ENCODE data around the gene NCS1.

DNA sequence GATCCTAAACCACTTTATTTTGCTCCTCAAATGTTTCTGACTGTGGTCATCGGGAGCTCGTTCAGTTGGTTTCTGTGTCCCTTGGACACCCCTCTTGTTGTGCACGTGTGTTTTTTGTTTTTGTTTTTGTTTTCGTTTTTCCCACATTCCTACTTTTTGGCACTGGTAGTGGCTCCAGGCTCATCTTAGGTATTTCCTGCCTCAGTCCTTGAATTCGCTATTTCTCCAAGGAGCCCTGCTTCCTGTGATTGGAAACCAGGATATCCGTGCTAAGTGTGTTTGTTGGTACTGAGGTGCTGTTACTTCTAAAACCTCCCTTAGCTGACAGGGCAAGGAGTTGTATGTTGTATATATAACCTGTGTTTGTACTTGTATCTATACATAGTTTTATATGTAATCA is 99.3 kb downstream of the NCS1 start:
- TF ChIP-seq, protein P1, sequence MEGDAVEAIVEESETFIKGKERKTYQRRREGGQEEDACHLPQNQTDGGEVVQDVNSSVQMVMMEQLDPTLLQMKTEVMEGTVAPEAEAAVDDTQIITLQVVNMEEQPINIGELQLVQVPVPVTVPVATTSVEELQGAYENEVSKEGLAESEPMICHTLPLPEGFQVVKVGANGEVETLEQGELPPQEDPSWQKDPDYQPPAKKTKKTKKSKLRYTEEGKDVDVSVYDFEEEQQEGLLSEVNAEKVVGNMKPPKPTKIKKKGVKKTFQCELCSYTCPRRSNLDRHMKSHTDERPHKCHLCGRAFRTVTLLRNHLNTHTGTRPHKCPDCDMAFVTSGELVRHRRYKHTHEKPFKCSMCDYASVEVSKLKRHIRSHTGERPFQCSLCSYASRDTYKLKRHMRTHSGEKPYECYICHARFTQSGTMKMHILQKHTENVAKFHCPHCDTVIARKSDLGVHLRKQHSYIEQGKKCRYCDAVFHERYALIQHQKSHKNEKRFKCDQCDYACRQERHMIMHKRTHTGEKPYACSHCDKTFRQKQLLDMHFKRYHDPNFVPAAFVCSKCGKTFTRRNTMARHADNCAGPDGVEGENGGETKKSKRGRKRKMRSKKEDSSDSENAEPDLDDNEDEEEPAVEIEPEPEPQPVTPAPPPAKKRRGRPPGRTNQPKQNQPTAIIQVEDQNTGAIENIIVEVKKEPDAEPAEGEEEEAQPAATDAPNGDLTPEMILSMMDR (tag by site-specific recombination; IDR thresholded peaks at IDR 0.05) = no peak
- TF ChIP-seq BCL11A (tag by site-specific recombination; IDR thresholded peaks at IDR 0.05; ENCODE audit: low read depth) (no peak), ZNF121 (tag by site-specific recombination; IDR thresholded peaks at IDR 0.05) (no peak), ZNF266 (tag by site-specific recombination; IDR thresholded peaks at IDR 0.05; ENCODE audit: low read depth) (no peak), ZNF140 (tag by site-specific recombination; IDR thresholded peaks at IDR 0.05) (no peak), ZNF501 (tag by site-specific recombination; IDR thresholded peaks at IDR 0.05) (no peak), ZNF585B (tag by site-specific recombination; IDR thresholded peaks at IDR 0.05) (no peak), ZBTB1 (tag by site-specific recombination; IDR thresholded peaks at IDR 0.05) (no peak)
- TF ChIP-seq, protein P2, sequence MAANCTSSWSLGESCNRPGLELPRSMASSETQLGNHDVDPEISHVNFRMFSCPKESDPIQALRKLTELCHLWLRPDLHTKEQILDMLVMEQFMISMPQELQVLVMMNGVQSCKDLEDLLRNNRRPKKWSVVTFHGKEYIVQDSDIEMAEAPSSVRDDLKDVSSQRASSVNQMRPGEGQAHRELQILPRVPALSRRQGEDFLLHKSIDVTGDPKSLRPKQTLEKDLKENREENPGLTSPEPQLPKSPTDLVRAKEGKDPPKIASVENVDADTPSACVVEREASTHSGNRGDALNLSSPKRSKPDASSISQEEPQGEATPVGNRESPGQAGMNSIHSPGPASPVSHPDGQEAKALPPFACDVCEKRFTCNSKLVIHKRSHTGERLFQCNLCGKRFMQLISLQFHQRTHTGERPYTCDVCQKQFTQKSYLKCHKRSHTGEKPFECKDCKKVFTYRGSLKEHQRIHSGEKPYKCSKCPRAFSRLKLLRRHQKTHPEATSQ (tag by site-specific recombination; IDR thresholded peaks at IDR 0.05) = no peak
- TF ChIP-seq, protein P3, sequence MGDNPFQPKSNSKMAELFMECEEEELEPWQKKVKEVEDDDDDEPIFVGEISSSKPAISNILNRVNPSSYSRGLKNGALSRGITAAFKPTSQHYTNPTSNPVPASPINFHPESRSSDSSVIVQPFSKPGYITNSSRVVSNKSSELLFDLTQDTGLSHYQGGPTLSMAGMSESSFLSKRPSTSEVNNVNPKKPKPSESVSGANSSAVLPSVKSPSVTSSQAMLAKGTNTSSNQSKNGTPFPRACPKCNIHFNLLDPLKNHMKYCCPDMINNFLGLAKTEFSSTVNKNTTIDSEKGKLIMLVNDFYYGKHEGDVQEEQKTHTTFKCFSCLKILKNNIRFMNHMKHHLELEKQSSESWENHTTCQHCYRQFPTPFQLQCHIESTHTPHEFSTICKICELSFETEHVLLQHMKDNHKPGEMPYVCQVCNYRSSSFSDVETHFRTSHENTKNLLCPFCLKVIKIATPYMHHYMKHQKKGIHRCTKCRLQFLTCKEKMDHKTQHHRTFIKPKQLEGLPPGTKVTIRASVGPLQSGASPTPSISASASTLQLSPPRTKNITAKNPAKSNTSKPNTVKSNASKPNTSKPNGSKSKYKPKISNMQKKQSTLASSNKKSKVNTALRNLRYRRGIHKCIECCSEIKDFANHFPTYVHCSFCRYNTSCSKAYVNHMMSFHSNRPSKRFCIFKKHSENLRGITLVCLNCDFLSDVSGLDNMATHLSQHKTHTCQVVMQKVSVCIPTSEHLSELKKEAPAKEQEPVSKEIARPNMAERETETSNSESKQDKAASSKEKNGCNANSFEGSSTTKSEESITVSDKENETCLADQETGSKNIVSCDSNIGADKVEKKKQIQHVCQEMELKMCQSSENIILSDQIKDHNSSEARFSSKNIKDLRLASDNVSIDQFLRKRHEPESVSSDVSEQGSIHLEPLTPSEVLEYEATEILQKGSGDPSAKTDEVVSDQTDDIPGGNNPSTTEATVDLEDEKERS (tag by site-specific recombination; IDR thresholded peaks at IDR 0.05) = no peak
- TF ChIP-seq, protein P4, sequence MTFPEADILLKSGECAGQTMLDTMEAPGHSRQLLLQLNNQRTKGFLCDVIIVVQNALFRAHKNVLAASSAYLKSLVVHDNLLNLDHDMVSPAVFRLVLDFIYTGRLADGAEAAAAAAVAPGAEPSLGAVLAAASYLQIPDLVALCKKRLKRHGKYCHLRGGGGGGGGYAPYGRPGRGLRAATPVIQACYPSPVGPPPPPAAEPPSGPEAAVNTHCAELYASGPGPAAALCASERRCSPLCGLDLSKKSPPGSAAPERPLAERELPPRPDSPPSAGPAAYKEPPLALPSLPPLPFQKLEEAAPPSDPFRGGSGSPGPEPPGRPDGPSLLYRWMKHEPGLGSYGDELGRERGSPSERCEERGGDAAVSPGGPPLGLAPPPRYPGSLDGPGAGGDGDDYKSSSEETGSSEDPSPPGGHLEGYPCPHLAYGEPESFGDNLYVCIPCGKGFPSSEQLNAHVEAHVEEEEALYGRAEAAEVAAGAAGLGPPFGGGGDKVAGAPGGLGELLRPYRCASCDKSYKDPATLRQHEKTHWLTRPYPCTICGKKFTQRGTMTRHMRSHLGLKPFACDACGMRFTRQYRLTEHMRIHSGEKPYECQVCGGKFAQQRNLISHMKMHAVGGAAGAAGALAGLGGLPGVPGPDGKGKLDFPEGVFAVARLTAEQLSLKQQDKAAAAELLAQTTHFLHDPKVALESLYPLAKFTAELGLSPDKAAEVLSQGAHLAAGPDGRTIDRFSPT (tag by site-specific recombination; IDR thresholded peaks at IDR 0.05) = no peak
- TF ChIP-seq, protein P5, sequence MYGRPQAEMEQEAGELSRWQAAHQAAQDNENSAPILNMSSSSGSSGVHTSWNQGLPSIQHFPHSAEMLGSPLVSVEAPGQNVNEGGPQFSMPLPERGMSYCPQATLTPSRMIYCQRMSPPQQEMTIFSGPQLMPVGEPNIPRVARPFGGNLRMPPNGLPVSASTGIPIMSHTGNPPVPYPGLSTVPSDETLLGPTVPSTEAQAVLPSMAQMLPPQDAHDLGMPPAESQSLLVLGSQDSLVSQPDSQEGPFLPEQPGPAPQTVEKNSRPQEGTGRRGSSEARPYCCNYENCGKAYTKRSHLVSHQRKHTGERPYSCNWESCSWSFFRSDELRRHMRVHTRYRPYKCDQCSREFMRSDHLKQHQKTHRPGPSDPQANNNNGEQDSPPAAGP (tag by site-specific recombination; IDR thresholded peaks at IDR 0.05) = no peak
